Motor neuron (in vitro differentiated cells): ENCODE results near the gene SCAND1. TPM values are rescaled to one million over a fixed set of nuclear protein-coding genes. Genes with fewer than 3 reads are reported as not detected.
A peak's percentile ranks its signal among the peaks of the same experiment; 100 is the strongest.

Experiments
- ATAC-seq, 8 experiments: fragments of 200-7000 bp; cut with Tn5 transposase; replicated peaks in 6 of 8; 2 replicates each; pipeline ENCODE4 v1.8.0; 2021; ENCODE audit warnings: mild to moderate bottlenecking in 8 of 8, moderate library complexity in 8 of 8
- H3K27ac ChIP-seq, 2 donors: fragments of 250-450 bp; sonication (Bioruptor Pico); 2 replicates each; pipeline ENCODE4 v1.9.0; 2021; ENCODE audit warnings: antibody characterized with exemption in 2 of 2, mild to moderate bottlenecking in 2 of 2, moderate library complexity in 1 of 2
- H3K4me1 ChIP-seq, 2 donors: fragments of 250-450 bp; sonication (Bioruptor Pico); replicated peaks in 1 of 2; 2 replicates each; pipeline ENCODE4 v1.6.1; 2021; ENCODE audit warnings: antibody characterized with exemption in 2 of 2, mild to moderate bottlenecking in 2 of 2, moderate library complexity in 1 of 2
- H3K4me3 ChIP-seq, 5 donors: fragments of 250-450 bp; sonication (Bioruptor Pico); 2 replicates each; pipeline ENCODE4 v1.9.0; 2021; ENCODE audit warnings: antibody characterized with exemption in 5 of 5, mild to moderate bottlenecking in 5 of 5, moderate library complexity in 4 of 5
- WGBS, 10 experiments: fragments of 450-650 bp; shearing (Covaris generic); methylation state at CpG; one replicate each; pipeline ENCODE4 v1.0.0; 2022; 5-methylcytosine and 5-hydroxymethylcytosine counted together
- in situ Hi-C, 9 experiments: fragments of 400-800 bp; cut with MboI; loops; one replicate each; pipeline ENCODE4 v1.15.0; 2021; ENCODE audit warnings: low sequenced_read_pairs in 9 of 9, low pct_unique_long_range_greater_than_20kb in 2 of 9; ENCODE audit not compliant: unreplicated experiment in 9 of 9
- total RNA-seq, 8 experiments: library from RNA; unstranded; fragments of 300-600 nt; gene quantifications; 2 replicates each; pipeline versions ENCODE4 v1.2.3 to v1.2.4, GENCODE V29; 2022

SCAND1 gene
- total RNA-seq, 8 experiments from 2014 or later: 53.6 to 84.7 (median 63.7) TPM

GRCh38 chr20:35918021-35918420 is 36.3 kb downstream of the SCAND1 start:
- no peak for ATAC-seq
- 80 to 100% (median 100%) methylated on average over 1 of the region's 1 CpG; no CpG with 5 or more reads in 7 of the 10 experiments for WGBS, 10 experiments
- Histone ChIP-seq H3K27ac (no peak overlapping the region), H3K4me3 (no peak overlapping the region), H3K4me1 (no peaks in the 10 kb centered on the region)
- in situ Hi-C loops: no loop called here

DNA sequence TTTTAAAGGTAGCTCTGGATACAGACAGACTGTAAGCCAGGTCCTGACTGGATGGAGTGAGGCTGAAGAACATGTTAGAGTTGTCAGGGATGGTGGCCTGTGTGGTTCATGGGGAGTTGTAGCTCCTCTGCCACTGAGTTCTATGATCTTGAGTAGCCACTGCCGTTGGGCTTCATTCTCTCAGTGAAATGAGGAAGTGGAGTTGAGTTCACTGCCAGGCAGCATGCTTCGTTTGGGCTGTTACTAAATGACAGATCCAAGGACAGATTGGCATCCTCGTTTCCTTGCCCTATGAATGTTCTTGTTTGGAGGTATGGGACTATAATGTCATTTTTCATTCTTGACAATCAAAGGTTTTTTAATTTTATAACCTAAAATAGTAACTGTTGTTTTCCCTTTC is 37.2 kb downstream of the SCAND1 start:
- WGBS, 10 experiments: 71 to 100% (median 90%) methylated on average over 2 to 3 of the region's 3 CpGs; no CpG with 5 or more reads in 5 of the 10 experiments

DNA sequence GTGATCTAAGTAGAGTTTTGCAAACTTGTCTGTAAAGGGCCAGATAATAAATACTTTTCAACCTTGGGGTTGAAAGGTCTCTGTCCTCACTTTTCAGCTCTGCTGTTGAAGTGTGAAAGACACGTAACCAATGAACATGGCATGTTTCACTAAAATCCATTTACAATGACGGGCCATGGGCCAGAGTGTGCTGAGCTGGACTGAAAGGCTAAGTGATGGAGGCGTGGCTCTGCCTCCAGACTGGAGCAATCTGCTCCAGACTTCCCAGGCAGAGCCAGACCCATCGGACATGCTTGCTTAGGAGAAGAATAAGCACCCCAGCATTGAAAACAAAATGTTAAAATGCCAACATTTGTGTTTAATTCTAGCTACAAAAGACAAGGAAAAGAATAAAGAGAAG is 41.4 kb downstream of the SCAND1 start:
- no peaks in the 10 kb centered on the region for H3K4me1 ChIP-seq
- no peak overlapping the region for H3K4me3 ChIP-seq
- in situ Hi-C loops: no loop called here
- no peak overlapping the region for H3K27ac ChIP-seq
- 27 to 88% (median 79%) methylated on average over 1 to 4 of the region's 4 CpGs; no CpG with 5 or more reads in 1 of the 10 experiments for WGBS, 10 experiments
- ATAC-seq: peak in 4 of 8 experiments; percentile 18 to 64 (median 42)

More for the DNA sequence above, 37.2 kb downstream of the SCAND1 start:
- no peak for ATAC-seq
- Histone ChIP-seq H3K27ac (no peak overlapping the region), H3K4me1 (no peaks in the 10 kb centered on the region), H3K4me3 (no peak overlapping the region)
- in situ Hi-C loops: no loop called here

DNA sequence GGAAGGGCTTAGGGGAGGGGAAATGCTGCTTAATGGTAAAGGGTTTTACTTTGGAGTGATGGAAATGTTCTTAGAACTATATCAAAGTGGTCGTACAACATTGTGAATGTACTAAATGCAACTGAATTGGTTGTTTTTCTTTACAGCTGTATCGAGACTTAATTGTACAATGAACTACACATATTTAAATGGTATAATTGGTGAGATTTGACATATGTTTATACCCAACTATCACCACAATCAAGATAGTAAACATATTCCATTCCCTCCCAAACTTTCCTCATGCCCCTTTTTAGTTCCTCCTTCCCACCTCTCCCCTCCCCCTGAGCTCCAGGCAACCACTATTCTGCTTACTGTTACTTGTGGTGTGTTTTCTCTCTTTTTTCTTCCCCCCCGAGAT is 44.0 kb downstream of the SCAND1 start:
- in situ Hi-C loops: no loop called here
- Histone ChIP-seq H3K4me1 (no peaks in the 10 kb centered on the region), H3K4me3 (no peak overlapping the region), H3K27ac (no peak overlapping the region)
- no peak for ATAC-seq
- 52 to 100% (median 83%) methylated on average over 1 to 3 of the region's 3 CpGs; no CpG with 5 or more reads in 3 of the 10 experiments for WGBS, 10 experiments

DNA sequence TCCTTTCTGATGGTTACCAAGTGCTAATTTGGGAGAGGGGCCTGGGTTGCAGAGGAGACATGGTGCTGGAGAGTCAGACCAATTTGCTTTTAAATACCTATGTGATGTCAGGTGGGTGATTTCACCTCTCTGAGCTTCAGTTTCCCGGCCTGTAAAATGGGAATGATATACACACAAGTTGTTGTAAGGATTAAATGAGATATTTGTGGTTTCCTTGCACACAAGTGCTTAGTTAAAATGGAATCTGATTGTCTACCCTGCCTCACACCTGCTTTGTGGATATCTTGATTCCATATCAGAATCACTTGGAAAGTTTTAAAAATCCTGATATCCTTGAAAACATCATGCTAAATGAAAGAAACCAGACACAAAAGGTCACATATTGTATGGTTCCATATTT is 44.5 kb downstream of the SCAND1 start:
- no peak overlapping the region for H3K27ac ChIP-seq
- 63 to 100% (median 100%) methylated on average over 1 of the region's 1 CpG; no CpG with 5 or more reads in 2 of the 10 experiments for WGBS, 10 experiments
- no peak for ATAC-seq
- in situ Hi-C loops: no loop called here
- no peaks in the 10 kb centered on the region for H3K4me1 ChIP-seq
- H3K4me3 ChIP-seq: no peak overlapping the region

- no peak overlapping the region for H3K4me3 ChIP-seq
- WGBS, 10 experiments: 85 to 100% (median 100%) methylated on average over 1 of the region's 1 CpG; no CpG with 5 or more reads in 3 of the 10 experiments
- no peak overlapping the region for H3K27ac ChIP-seq
- H3K4me1 ChIP-seq: no peaks in the 10 kb centered on the region
- in situ Hi-C loops: no loop called here
- no peak for ATAC-seq
Observed at GRCh38 chr20:35909176-35909575, 45.1 kb downstream of the SCAND1 start.

- no peak for ATAC-seq
- in situ Hi-C loops: no loop called here
Observed at GRCh38 chr20:35908007-35908406, 46.3 kb downstream of the SCAND1 start.

GRCh38 chr20:35907017-35907701 is 47.1 kb downstream of the SCAND1 start:
- H3K4me3 ChIP-seq: no peak overlapping the region
- 43 to 100% (median 93%) methylated on average over 1 to 7 of the region's 7 CpGs; no CpG with 5 or more reads in 3 of the 10 experiments for WGBS, 10 experiments
- in situ Hi-C loops: no loop called here
- no peak overlapping the region for H3K27ac ChIP-seq
- ATAC-seq: peak in 1 of 8 experiments; percentile 53
- H3K4me1 ChIP-seq: peaks cover 0 to 3% of the 10 kb centered on the region in 2 donors

More at GRCh38 chr20:35908007-35908406, 46.3 kb downstream of the SCAND1 start:
- Histone ChIP-seq H3K27ac (no peak overlapping the region), H3K4me3 (no peak overlapping the region), H3K4me1 (no peaks in the 10 kb centered on the region)

DNA sequence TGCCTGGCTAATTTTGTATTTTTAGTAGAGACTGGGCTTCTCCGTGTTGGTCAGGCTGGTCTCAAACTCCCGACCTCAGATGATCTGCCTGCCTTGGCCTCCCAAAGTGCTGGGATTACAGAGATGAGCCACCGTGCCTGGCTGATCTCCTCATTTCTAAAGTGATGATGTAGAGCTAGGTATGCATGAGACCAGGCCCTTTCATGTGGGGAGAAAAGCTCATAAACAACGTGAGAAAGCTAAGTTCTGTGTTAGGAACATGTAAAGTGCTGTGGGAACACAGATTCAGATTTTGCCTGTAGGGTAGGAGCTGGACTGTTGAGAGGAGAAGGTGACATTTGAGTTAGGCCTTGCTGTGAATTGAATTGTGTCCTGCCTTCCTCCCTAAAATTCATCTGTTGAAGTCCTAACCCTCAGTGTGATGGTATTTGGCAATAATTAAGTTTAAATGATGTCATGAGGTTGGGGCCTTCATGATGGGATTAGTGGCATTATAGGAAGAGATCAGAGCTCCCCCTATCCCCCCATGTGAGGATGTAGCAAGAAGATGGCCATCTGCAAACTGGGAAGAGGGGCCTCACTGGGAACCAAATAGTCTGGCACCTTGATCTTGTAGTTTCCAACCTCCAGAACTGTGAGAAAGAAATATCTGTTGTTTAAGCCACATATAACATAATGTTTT is 49.2 kb downstream of the SCAND1 start:
- Histone ChIP-seq H3K27ac (no peak overlapping the region), H3K4me1 (peaks cover 0 to 7% of the 10 kb centered on the region in 2 donors), H3K4me3 (no peak overlapping the region)
- ATAC-seq: no peak
- WGBS, 10 experiments: 33 to 100% (median 86%) methylated on average over 1 to 3 of the region's 4 CpGs; no CpG with 5 or more reads in 3 of the 10 experiments
- in situ Hi-C loops: no loop called here

GRCh38 chr20:35903843-35904242 is 50.5 kb downstream of the SCAND1 start:
- in situ Hi-C loops: no loop called here
- H3K4me1 ChIP-seq: peaks cover 0 to 7% of the 10 kb centered on the region in 2 donors
- no peak overlapping the region for H3K27ac ChIP-seq
- no peak for ATAC-seq
- no peak overlapping the region for H3K4me3 ChIP-seq
- WGBS, 10 experiments: 79 to 100% (median 100%) methylated on average over 1 to 3 of the region's 3 CpGs; no CpG with 5 or more reads in 3 of the 10 experiments

Other genes starting within 250 kb of the SCAND1 start
- 100 to 1,000 TPM; 254 to 567 (median 319) TPM for gene RBM39, start 212.2 kb downstream of the SCAND1 start, total RNA-seq
- 10 to 100 TPM; 15.4 to 53.7 (median 31.5) TPM for gene PHF20, start 182.5 kb downstream of the SCAND1 start, total RNA-seq
- gene CNBD2, start 14.1 kb upstream of the SCAND1 start, total RNA-seq: 1 to 10 TPM; 2.2 to 8.4 (median 3.8) TPM
- gene EPB41L1, start 200.2 kb upstream of the SCAND1 start, total RNA-seq: 100 to 1,000 TPM in 1 of 8 experiments, 10 to 100 TPM in 6, 1 to 10 TPM in 1; 7.4 to 101 (median 25.0) TPM